ENCODE measurements around the gene SYNJ2. TPM values are rescaled to one million over a fixed set of nuclear protein-coding genes. Genes with fewer than 3 reads are reported as not detected.

Gene SYNJ2
- total and polyA plus RNA-seq, 2 experiments from 2014 or later, result 20.5 to 28.6 TPM

- WGBS, 2 experiments (ENCODE audit: low coverage in 1 of 2, low lambda C conversion rate in 2 of 2, missing lambda C conversion rate in 2 of 2), result 88 to 90% methylated on average over 7 of the region's 7 CpGs
- Histone ChIP-seq H4K20me1 (ENCODE audit: insufficient read depth) (no peaks in the 10 kb centered on the region), H3K9me2 (ENCODE audit: insufficient read depth) (no peaks in the 10 kb centered on the region), H3K36me3 (ENCODE audit: low read depth) (no peaks in the 10 kb centered on the region), H3K4me2 (ENCODE audit: unreplicated experiment) (no peak overlapping the region), H3K79me2 (ENCODE audit: insufficient read depth) (peaks cover 100% of the 10 kb centered on the region), H3K27ac (no peak overlapping the region), H2AFZ (no peak overlapping the region), H3K9me3 (ENCODE audit: low read depth) (no peaks in the 10 kb centered on the region), H3K4me1 (ENCODE audit: insufficient read depth) (peaks cover 45% of the 10 kb centered on the region), H3K9ac (no peak overlapping the region), H3K4me3 (no peak overlapping the region), H3F3A (ENCODE audit: insufficient read depth) (peaks cover 23% of the 10 kb centered on the region), H3K27me3 (replicated peaks; ENCODE audit: insufficient read depth) (no peaks in the 10 kb centered on the region)
- in situ Hi-C loops (cut with MboI), result no loop called here
- DNase-seq, result no peak
- TF ChIP-seq EZH2 (IDR thresholded peaks at IDR 0.05; ENCODE audit: insufficient read depth, poor library complexity, severe bottlenecking) (no peak), EZH2phosphoT487 (IDR thresholded peaks at IDR 0.05; ENCODE audit: insufficient read depth, low read depth) (no peak)
These were observed 30.4 kb downstream of the SYNJ2 start for GRCh38 chr6:158011980-158012566.

DNA sequence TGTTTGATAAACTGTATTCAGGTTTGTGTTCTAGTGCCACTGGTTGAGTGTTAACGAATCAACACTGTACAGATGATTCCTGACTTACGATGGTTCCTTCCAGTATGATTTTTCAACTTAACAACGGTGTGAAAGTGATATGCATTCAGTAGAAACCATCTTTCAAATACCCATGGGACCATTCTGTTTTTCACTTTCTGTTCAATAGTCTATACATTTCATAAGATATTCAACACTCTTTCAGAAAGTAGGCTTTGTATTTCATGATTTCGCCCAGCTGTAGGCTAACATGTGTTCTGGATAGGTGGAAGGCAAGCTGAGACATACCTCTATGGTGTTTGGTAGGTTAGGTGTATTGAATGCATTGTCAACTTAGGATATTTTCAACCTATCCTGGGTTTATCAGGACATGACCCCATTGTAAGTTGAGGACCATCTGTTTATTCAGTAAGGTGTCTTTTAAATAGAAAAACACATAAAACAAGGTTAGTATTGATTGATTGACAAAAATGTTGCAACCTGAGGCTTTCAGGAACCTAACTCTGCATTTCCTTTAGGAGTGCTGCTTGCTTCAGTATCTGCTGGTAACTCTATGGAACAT lies 32.3 kb downstream of the SYNJ2 start:
- Histone ChIP-seq H3K27ac (no peak overlapping the region), H3K9me3 (ENCODE audit: low read depth) (no peaks in the 10 kb centered on the region), H3K79me2 (ENCODE audit: insufficient read depth) (peaks cover 100% of the 10 kb centered on the region), H4K20me1 (ENCODE audit: insufficient read depth) (no peaks in the 10 kb centered on the region), H3K27me3 (replicated peaks; ENCODE audit: insufficient read depth) (no peaks in the 10 kb centered on the region), H3K4me1 (ENCODE audit: insufficient read depth) (peaks cover 33% of the 10 kb centered on the region), H3K4me2 (ENCODE audit: unreplicated experiment) (no peak overlapping the region), H3K9ac (no peak overlapping the region), H3K4me3 (no peak overlapping the region), H3F3A (ENCODE audit: insufficient read depth) (peaks cover 15% of the 10 kb centered on the region), H3K9me2 (ENCODE audit: insufficient read depth) (no peaks in the 10 kb centered on the region), H2AFZ (no peak overlapping the region), H3K36me3 (ENCODE audit: low read depth) (no peaks in the 10 kb centered on the region)
- TF ChIP-seq EZH2phosphoT487 (IDR thresholded peaks at IDR 0.05; ENCODE audit: insufficient read depth, low read depth), result no peak
- TF ChIP-seq EZH2 (IDR thresholded peaks at IDR 0.05; ENCODE audit: insufficient read depth, poor library complexity, severe bottlenecking), result no peak
- in situ Hi-C loops (cut with MboI), result no loop called here
- 71 to 75% methylated on average over 4 of the region's 4 CpGs for WGBS, 2 experiments (ENCODE audit: low coverage in 1 of 2, low lambda C conversion rate in 2 of 2, missing lambda C conversion rate in 2 of 2)
- DNase-seq, result no peak

- no peak overlapping the region for H3K4me2 ChIP-seq (ENCODE audit: unreplicated experiment)
- no peak overlapping the region for H2AFZ ChIP-seq
- peak overlapping the region; percentile 67; the same call in 1 of the 2 replicates for H3K27ac ChIP-seq
- in situ Hi-C loops (cut with MboI), result no loop called here
- no peak for TF ChIP-seq EZH2phosphoT487 (IDR thresholded peaks at IDR 0.05; ENCODE audit: insufficient read depth, low read depth)
- no peak for TF ChIP-seq EZH2 (IDR thresholded peaks at IDR 0.05; ENCODE audit: insufficient read depth, poor library complexity, severe bottlenecking)
- no peak overlapping the region for H3K4me3 ChIP-seq
- no peak overlapping the region for H3K9ac ChIP-seq
- H3K27me3 ChIP-seq (replicated peaks; ENCODE audit: insufficient read depth), result no peaks in the 10 kb centered on the region
- DNase-seq, result peak; percentile 44
- H3K79me2 ChIP-seq (ENCODE audit: insufficient read depth), result peaks cover 100% of the 10 kb centered on the region
- no peaks in the 10 kb centered on the region for H3K36me3 ChIP-seq (ENCODE audit: low read depth)
- H3K9me3 ChIP-seq (ENCODE audit: low read depth), result no peaks in the 10 kb centered on the region
- no peaks in the 10 kb centered on the region for H3K9me2 ChIP-seq (ENCODE audit: insufficient read depth)
- H3F3A ChIP-seq (ENCODE audit: insufficient read depth), result peaks cover 14% of the 10 kb centered on the region
- no peaks in the 10 kb centered on the region for H4K20me1 ChIP-seq (ENCODE audit: insufficient read depth)
- peaks cover 27% of the 10 kb centered on the region for H3K4me1 ChIP-seq (ENCODE audit: insufficient read depth)
- 95% methylated on average over 6 of the region's 6 CpGs for WGBS, 2 experiments (ENCODE audit: low coverage in 1 of 2, low lambda C conversion rate in 2 of 2, missing lambda C conversion rate in 2 of 2)
These were observed 33.0 kb downstream of the SYNJ2 start for GRCh38 chr6:158014505-158015187.

GRCh38 chr6:158015188-158015506 lies 33.5 kb downstream of the SYNJ2 start:
- no peak for TF ChIP-seq EZH2phosphoT487 (IDR thresholded peaks at IDR 0.05; ENCODE audit: insufficient read depth, low read depth)
- no peak for TF ChIP-seq EZH2 (IDR thresholded peaks at IDR 0.05; ENCODE audit: insufficient read depth, poor library complexity, severe bottlenecking)
- Histone ChIP-seq H4K20me1 (ENCODE audit: insufficient read depth) (no peaks in the 10 kb centered on the region), H3F3A (ENCODE audit: insufficient read depth) (peaks cover 14% of the 10 kb centered on the region), H3K27me3 (replicated peaks; ENCODE audit: insufficient read depth) (no peaks in the 10 kb centered on the region), H3K4me1 (ENCODE audit: insufficient read depth) (peaks cover 23% of the 10 kb centered on the region), H3K27ac (peak overlapping the region; percentile 67), H3K9me3 (ENCODE audit: low read depth) (no peaks in the 10 kb centered on the region), H3K79me2 (ENCODE audit: insufficient read depth) (peaks cover 100% of the 10 kb centered on the region), H2AFZ (no peak overlapping the region), H3K4me2 (ENCODE audit: unreplicated experiment) (no peak overlapping the region), H3K9ac (no peak overlapping the region), H3K9me2 (ENCODE audit: insufficient read depth) (no peaks in the 10 kb centered on the region), H3K36me3 (ENCODE audit: low read depth) (peaks cover 5% of the 10 kb centered on the region), H3K4me3 (no peak overlapping the region)
- 97% methylated on average over 2 of the region's 2 CpGs for WGBS, 2 experiments (ENCODE audit: low coverage in 1 of 2, low lambda C conversion rate in 2 of 2, missing lambda C conversion rate in 2 of 2)
- in situ Hi-C loops (cut with MboI), result no loop called here
- no peak for DNase-seq
